SK-N-SH treated with all-trans-retinoic acid at 6 μM for 48 hours (cell line): ENCODE results near the gene FUT7.

Experiments
- ATAC-seq: fragments of 200-7000 bp; cut with Tn5 transposase; 3 replicates; pipeline ENCODE4 v1.9.1; 2020; ENCODE audit warnings: mild to moderate bottlenecking, moderate library complexity
- ARNTL ChIP-seq: fragments of 450-650 bp; formaldehyde crosslinking; IDR thresholded peaks from 2 replicates; pipeline ENCODE4 v1.5.0; 2020; ENCODE audit warnings: low read depth, mild to moderate bottlenecking, moderate library complexity, borderline replicate concordance
- BACH2 ChIP-seq: fragments of 250-450 bp; sonication (Bioruptor Pico); IDR thresholded peaks from 2 replicates; pipeline ENCODE4 v1.9.0; 2021; ENCODE audit warnings: mild to moderate bottlenecking, borderline replicate concordance
- CSDC2 ChIP-seq: fragments of 250-450 bp; sonication (Bioruptor Pico); IDR thresholded peaks from 2 replicates; pipeline ENCODE4 v1.5.0; 2020; ENCODE audit warnings: mild to moderate bottlenecking, moderate library complexity
- GLIS3 ChIP-seq: fragments of 250-450 bp; sonication (Bioruptor Pico); IDR thresholded peaks from 2 replicates; pipeline ENCODE4 v1.5.0; 2020; ENCODE audit warnings: mild to moderate bottlenecking, moderate library complexity
- ISL1 ChIP-seq: fragments of 250-450 bp; sonication (Bioruptor Pico); IDR thresholded peaks from 2 replicates; pipeline ENCODE4 v2.1.2; 2022; ENCODE audit warnings: mild to moderate bottlenecking, moderate library complexity
- OSR1 ChIP-seq: fragments of 250-450 bp; sonication (Bioruptor Pico); IDR thresholded peaks from 2 replicates; pipeline ENCODE4 v1.8.0; 2022; ENCODE audit warnings: moderate library complexity, mild to moderate bottlenecking, inconsistent platforms
- PATZ1 ChIP-seq: fragments of 250-450 bp; sonication (Bioruptor Pico); IDR thresholded peaks from 2 replicates; pipeline ENCODE4 v1.8.0; 2020; ENCODE audit warnings: mild to moderate bottlenecking, moderate library complexity, borderline replicate concordance
- PPARA ChIP-seq: fragments of 250-450 bp; sonication (Bioruptor Pico); IDR thresholded peaks from 2 replicates; pipeline ENCODE4 v1.5.0; 2020; ENCODE audit warnings: mild to moderate bottlenecking, borderline replicate concordance
- RARB ChIP-seq: fragments of 250-450 bp; sonication (Bioruptor Pico); IDR thresholded peaks from 2 replicates; pipeline ENCODE4 v1.8.0; 2021; ENCODE audit warnings: mild to moderate bottlenecking, moderate library complexity
- SNAI2 ChIP-seq: fragments of 250-450 bp; sonication (Bioruptor Pico); IDR thresholded peaks from 2 replicates; pipeline ENCODE4 v1.5.0; 2020; ENCODE audit warnings: mild to moderate bottlenecking, moderate library complexity
- TCF4 ChIP-seq: fragments of 250-450 bp; sonication (Bioruptor Pico); IDR thresholded peaks from 2 replicates; pipeline ENCODE4 v1.8.0; 2021; ENCODE audit warnings: mild to moderate bottlenecking, moderate library complexity, borderline replicate concordance
- TOX ChIP-seq: fragments of 250-450 bp; sonication (Bioruptor Pico); IDR thresholded peaks from 2 replicates; pipeline ENCODE4 v1.8.0; 2021; ENCODE audit warnings: mild to moderate bottlenecking, moderate library complexity, borderline replicate concordance
- TSHZ2 ChIP-seq: fragments of 250-450 bp; sonication (Bioruptor Pico); IDR thresholded peaks from 2 replicates; pipeline ENCODE4 v1.5.0; 2020; ENCODE audit warnings: mild to moderate bottlenecking, moderate library complexity
- ZFP3 ChIP-seq: fragments of 250-450 bp; sonication (Bioruptor Pico); IDR thresholded peaks from 2 replicates; pipeline ENCODE4 v1.5.0; 2020; ENCODE audit warnings: mild to moderate bottlenecking, moderate library complexity
- ZFP30 ChIP-seq: fragments of 450-650 bp; formaldehyde crosslinking; IDR thresholded peaks from 2 replicates; pipeline ENCODE4 v1.5.0; 2022; ENCODE audit warnings: mild to moderate bottlenecking, moderate library complexity
- ZNF565 ChIP-seq: fragments of 450-650 bp; formaldehyde crosslinking; conservative IDR thresholded peaks from 2 replicates; pipeline ENCODE4 v1.5.0; 2020; ENCODE audit warnings: low read depth, mild to moderate bottlenecking, moderate library complexity
- ZNF70 ChIP-seq: fragments of 450-650 bp; formaldehyde crosslinking; IDR thresholded peaks from 2 replicates; pipeline ENCODE4 v1.5.0; 2020; ENCODE audit warnings: mild to moderate bottlenecking, moderate library complexity
- ZNF8 ChIP-seq: fragments of 450-650 bp; formaldehyde crosslinking; IDR thresholded peaks from 2 replicates; pipeline ENCODE4 v1.5.0; 2020; ENCODE audit warnings: mild to moderate bottlenecking, moderate library complexity
- TF ChIP-seq, protein P1 (sequence below): fragments of 250-450 bp; sonication (Bioruptor Pico); IDR thresholded peaks from 2 replicates; pipeline ENCODE4 v1.5.1; 2020; ENCODE audit warnings: low read depth, mild to moderate bottlenecking, moderate library complexity

The FUT7 gene

DNA sequence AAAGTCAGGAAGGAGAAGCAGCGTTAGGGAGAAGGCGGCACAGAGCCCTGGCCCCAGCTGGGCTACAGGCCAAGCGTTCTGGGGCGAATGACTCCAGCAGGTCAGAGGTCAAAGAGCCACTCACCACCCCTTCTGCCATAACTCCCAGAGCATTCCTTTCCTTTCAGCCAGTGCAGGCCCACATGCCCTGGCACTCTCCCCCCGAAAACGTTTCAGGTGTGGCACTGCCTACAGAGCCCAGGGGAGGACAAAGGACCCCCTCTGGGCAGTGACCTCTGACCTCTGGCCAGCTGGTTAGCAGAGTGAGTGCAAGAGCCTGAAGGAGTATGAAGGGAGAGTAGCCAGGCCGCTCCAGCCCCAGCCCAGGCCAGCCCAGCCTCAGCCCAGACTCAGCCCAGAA, 8.7 kb downstream of the FUT7 start:
- TF ChIP-seq TCF4 (no peak), ZNF70 (CRISPR knock-in tag) (no peak), TOX (CRISPR knock-in tag) (no peak), ZFP3 (CRISPR knock-in tag) (no peak), PATZ1 (no peak), ZNF565 (no peak), ZFP30 (no peak), RARB (no peak), ZNF8 (CRISPR knock-in tag) (no peak), GLIS3 (CRISPR knock-in tag) (no peak), PPARA (CRISPR knock-in tag) (no peak), TSHZ2 (CRISPR knock-in tag) (no peak)
- TF ChIP-seq, protein P1, sequence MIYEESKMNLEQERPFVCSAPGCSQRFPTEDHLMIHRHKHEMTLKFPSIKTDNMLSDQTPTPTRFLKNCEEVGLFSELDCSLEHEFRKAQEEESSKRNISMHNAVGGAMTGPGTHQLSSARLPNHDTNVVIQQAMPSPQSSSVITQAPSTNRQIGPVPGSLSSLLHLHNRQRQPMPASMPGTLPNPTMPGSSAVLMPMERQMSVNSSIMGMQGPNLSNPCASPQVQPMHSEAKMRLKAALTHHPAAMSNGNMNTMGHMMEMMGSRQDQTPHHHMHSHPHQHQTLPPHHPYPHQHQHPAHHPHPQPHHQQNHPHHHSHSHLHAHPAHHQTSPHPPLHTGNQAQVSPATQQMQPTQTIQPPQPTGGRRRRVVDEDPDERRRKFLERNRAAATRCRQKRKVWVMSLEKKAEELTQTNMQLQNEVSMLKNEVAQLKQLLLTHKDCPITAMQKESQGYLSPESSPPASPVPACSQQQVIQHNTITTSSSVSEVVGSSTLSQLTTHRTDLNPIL (CRISPR knock-in tag) = no peak
- ATAC-seq = no peak

GRCh38 chr9:137022662-137023008, 9.3 kb downstream of the FUT7 start:
- no peak for ATAC-seq
- TF ChIP-seq PATZ1 (no peak), CSDC2 (CRISPR knock-in tag) (no peak), SNAI2 (CRISPR knock-in tag) (no peak), OSR1 (no peak), ZNF70 (CRISPR knock-in tag) (no peak), ZFP3 (CRISPR knock-in tag) (no peak), TSHZ2 (CRISPR knock-in tag) (no peak), ISL1 (no peak), ZNF565 (no peak), TOX (CRISPR knock-in tag) (no peak), TCF4 (no peak), PPARA (CRISPR knock-in tag) (no peak), ZNF8 (CRISPR knock-in tag) (no peak), ZFP30 (no peak), RARB (no peak), GLIS3 (CRISPR knock-in tag) (no peak), BACH2 (CRISPR knock-in tag) (no peak), ARNTL (CRISPR knock-in tag) (no peak)
- TF ChIP-seq, protein P1 (CRISPR knock-in tag) = no peak
